Right ventricle myocardium inferior (tissue), 1 donor: ENCODE results near the gene DMPK. TPM values are rescaled to one million over a fixed set of nuclear protein-coding genes. Genes with fewer than 3 reads are reported as not detected.

ENCODE experiments used
- ATAC-seq: fragments of 200-7000 bp; cut with Tn5 transposase; one replicate; pipeline ENCODE4 v1.9.1; 2020; ENCODE audit warnings: mild to moderate bottlenecking, moderate library complexity
- DNase-seq: peaks from one replicate; pipeline ENCODE4 v3.0.0; 2021; ENCODE audit errors: missing footprints
- intact Hi-C: fragments of 100-400 bp; cut with DNase I; formaldehyde crosslinking; loops from one replicate; pipeline ENCODE4 v1.11.0; 2022
- total RNA-seq: library from RNA; stranded (reverse); fragmentation: NEBNext Ultra II Directional; extraction: Animal tissue kit (Norgen Biotek cat#: 25700); gene quantifications from one replicate; pipeline ENCODE4 v1.2.1, GENCODE V29; 2021
- donor health status: DM: no; HTN: yes; CAD: no; lungs with severe emphysema.

Gene DMPK
- total RNA-seq, 1 donor from 2014 or later = 233 TPM

GRCh38 chr19:45791744-45792469, 9.6 kb upstream of the DMPK start:
- intact Hi-C loops = no loop called here
- ATAC-seq = no peak
- no peak for DNase-seq

GRCh38 chr19:45790942-45791341, 8.7 kb upstream of the DMPK start:
- ATAC-seq = no peak
- intact Hi-C loops = no loop called here
- no peak for DNase-seq

- DNase-seq (no peak), ATAC-seq (peak; percentile 19)
- intact Hi-C loops = no loop called here
Measured at GRCh38 chr19:45789035-45789786, 6.9 kb upstream of the DMPK start.

- intact Hi-C loops = no loop called here
- no peak for ATAC-seq
- DNase-seq = no peak
Measured at GRCh38 chr19:45786533-45786894, 4.2 kb upstream of the DMPK start.

GRCh38 chr19:45785781-45786532, 3.7 kb upstream of the DMPK start:
- no peak for DNase-seq
- ATAC-seq = no peak
- intact Hi-C loops = no loop called here

- intact Hi-C loops = no loop called here
- DNase-seq (no peak), ATAC-seq (no peak)
Measured at GRCh38 chr19:45785097-45785496, 2.8 kb upstream of the DMPK start.

- DNase-seq = no peak
- intact Hi-C loops = no loop called here
- no peak for ATAC-seq
Measured at GRCh38 chr19:45784096-45784495, 1.8 kb upstream of the DMPK start.

GRCh38 chr19:45782820-45783785, 813 bp upstream of the DMPK start:
- ATAC-seq (peak; percentile 70), DNase-seq (peak; percentile 87)
- intact Hi-C loops = loop anchor here (1.0 kb wide), 1 partner anchor 13 kb away; no protein-coding TSS in a partner anchor

GRCh38 chr19:45781214-45782161, 802 bp downstream of the DMPK start:
- ATAC-seq = peak; percentile 1
- intact Hi-C loops = loop anchor here (1.0 kb wide), 1 partner anchor 11 kb away; no protein-coding TSS in a partner anchor
- DNase-seq = no peak

GRCh38 chr19:45780448-45781213, 1.7 kb downstream of the DMPK start:
- intact Hi-C loops = no loop called here
- no peak for DNase-seq
- no peak for ATAC-seq

- intact Hi-C loops = no loop called here
- no peak for ATAC-seq
- DNase-seq = no peak
Measured at GRCh38 chr19:45780146-45780447, 2.2 kb downstream of the DMPK start.

- ATAC-seq (peak; percentile 36), DNase-seq (peak; percentile 83)
- intact Hi-C loops = no loop called here
Measured at GRCh38 chr19:45779231-45780145, 2.8 kb downstream of the DMPK start.

GRCh38 chr19:45778010-45778661, 4.2 kb downstream of the DMPK start:
- ATAC-seq = no peak
- no peak for DNase-seq
- intact Hi-C loops = no loop called here

GRCh38 chr19:45777395-45777961, 4.8 kb downstream of the DMPK start:
- ATAC-seq (no peak), DNase-seq (no peak)
- intact Hi-C loops = no loop called here

GRCh38 chr19:45774765-45775164, 7.5 kb downstream of the DMPK start:
- DNase-seq (peak; percentile 56), ATAC-seq (no peak)
- intact Hi-C loops = loop anchor here (5.0 kb wide), 1 partner anchor 88 kb away; the partner anchor contains the start of genes FOXA3 and SYMPK
